HG03460 (cell line): ENCODE measurements around the gene HNRNPF.
"Not testable (repeated sequence)": the region's sequence is repeated elsewhere in the genome, so short reads cannot be mapped to it uniquely, and the experiment has no call there.

Source experiments
- ATAC-seq: cut with Tn5 transposase; IDR thresholded peaks from one replicate; pipeline ENCODE4 v1.9.1; 2021; ENCODE audit not compliant: unreplicated experiment

The HNRNPF gene

GRCh38 chr10:43398939-43399319, 10.1 kb downstream of the HNRNPF start:
- ATAC-seq: no peak

DNA sequence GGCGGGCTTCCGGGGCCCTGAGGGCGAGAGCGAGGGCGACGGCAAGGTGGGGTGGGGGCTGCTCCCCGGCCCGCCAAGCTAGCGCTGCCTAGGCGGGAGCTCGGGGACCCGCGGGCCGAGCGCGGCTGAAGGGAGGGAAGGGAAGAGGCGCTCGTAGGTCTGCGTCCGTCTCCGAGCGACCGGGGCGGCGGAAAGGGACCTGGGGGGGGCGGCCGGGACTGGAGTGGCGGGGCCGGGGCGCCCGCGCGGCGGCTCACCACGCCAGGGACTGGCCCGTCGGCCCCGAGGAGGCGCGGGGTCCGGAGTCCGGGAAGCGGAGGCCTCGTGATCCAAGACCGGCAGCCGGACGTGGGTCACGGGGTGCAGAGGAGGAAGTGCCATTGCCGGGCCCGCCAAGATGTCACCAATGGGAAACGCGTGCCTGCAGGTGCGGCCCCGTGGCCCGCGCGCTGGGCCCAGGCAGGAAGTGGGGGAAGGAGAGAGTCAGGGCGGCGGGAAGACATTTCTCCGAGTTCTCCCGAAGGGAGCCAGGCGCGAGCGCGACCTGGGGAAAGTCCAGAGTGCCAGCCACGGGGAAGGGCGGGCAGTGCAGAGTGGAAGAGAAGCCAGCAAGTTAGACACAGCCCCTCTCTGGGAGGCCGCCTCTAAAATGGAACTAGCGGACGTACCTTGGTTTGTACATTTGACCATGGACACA, 11.9 kb downstream of the HNRNPF start:
- peak; percentile 79 for ATAC-seq

- peak; percentile 53 for ATAC-seq
Observed at GRCh38 chr10:43396061-43396927, 12.7 kb downstream of the HNRNPF start.

DNA sequence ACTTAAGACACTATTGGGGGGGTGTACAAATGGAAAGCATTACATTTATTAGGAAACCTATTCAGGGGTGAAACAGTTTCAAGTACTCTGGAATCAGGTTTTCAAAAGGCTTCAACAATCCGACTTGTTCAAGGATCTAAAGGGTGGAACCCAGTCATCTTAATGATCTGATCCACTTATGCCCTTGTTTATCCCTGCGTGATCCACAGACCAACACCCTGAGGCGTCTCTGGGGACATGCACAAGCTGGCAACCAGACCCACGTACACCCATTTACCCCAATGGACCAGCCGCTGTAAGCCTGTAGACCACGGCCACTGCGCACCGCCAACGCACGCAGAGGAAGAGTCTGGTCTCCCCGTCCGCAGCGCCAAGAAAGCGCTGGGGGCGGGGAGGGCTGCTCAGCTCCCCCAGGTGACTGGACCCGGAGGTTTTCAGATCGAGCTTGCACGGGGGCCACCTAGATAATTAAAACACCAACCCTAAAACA, 13.4 kb downstream of the HNRNPF start:
- no peak for ATAC-seq

GRCh38 chr10:43394868-43395267, 14.1 kb downstream of the HNRNPF start:
- no peak for ATAC-seq

GRCh38 chr10:43393606-43394360, 15.2 kb downstream of the HNRNPF start:
- ATAC-seq: no peak

DNA sequence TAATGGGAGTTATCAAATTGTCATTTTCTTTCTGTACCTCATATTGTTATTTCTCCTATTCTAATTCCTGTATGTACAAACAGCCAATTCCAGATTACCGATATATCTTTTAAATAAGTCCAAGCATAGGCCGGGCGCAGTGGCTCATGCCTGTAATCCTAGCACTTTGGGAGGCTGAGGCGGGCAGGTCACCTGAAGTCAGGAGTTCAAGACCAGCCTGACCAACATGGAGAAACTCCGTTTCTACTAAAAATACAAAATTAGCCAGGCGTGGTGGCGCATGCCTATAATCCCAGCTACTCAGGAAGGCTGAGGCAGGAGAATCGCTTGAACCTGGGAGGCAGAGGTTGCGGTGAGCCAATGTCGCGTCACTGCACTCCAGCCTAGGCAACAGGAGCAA, 15.8 kb downstream of the HNRNPF start:
- ATAC-seq: not testable (repeated sequence)

DNA sequence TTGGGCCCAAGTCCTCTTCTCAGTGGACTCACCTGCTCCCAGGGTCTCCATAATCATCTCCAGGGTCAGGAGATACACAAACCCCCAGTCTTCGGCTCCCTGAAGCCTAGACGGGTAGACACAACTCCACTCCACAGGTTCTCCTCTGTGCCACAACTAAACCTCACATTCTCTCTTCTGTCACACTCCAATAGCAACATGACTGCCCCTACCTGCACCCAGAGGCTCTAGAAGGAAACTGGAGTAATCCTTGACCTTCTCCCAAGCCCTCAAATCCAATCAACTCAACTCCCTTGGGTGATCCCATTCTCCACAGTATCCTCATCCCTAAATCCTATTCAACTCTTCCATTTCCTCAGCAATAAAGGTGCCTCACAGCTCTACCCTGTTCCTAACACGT, 16.2 kb downstream of the HNRNPF start:
- no peak for ATAC-seq

DNA sequence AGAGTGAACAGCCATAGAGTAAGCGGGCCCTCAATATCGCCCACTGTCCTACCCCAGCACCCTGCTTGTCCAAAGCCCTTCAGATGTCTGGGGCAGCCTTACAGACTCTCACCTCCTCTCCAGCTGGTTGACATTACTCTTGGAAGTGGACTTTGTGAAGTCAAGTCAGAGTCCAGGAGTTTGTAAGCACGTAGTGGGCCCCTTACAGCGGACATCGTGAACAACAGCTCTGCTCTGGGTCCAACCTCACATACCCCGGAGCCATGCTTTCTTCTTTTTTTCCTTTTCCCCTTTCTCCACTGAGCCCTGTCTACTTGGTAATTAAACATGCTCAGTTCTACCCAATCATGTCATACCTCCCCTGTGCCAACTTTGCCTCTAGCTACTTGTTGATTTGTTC, 17.5 kb downstream of the HNRNPF start:
- ATAC-seq: no peak

DNA sequence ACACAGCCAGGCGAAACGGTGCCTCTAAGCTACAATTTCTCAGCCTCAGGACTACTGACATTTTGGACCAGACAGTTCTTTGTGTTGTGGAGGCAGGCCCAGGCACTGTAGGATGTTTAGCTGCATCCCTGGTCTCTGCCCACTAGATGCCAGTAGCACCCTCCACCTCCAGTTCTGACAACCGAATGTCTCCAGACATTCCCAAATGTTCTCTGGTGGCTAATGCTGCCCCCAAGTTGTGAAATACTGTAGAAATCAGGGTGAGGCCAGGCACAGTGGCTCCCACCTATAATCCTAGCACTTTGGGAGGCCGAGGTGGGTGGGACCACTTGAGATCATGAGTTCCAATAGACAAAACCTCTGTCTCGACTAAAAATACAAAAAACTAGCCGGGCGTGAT, 18.2 kb downstream of the HNRNPF start:
- no peak for ATAC-seq

DNA sequence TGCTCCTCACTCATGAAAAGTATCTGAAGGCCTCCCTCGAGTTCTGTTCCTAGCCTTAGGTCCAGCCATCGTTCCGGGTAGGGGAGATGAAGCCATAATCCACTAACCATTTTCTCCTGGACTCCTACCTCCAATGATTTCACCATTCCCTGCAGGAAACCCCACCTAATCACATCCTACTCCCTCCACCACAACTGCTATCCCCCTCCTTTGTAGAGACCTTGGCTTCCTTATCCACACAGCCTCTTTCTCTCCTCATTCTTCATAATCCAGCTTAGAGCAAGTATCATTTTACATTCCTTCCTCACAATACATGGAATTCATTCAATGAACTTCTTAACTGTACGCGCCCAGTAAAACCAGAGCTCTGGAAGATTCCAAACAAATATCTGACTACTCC, 18.7 kb downstream of the HNRNPF start:
- no peak for ATAC-seq

DNA sequence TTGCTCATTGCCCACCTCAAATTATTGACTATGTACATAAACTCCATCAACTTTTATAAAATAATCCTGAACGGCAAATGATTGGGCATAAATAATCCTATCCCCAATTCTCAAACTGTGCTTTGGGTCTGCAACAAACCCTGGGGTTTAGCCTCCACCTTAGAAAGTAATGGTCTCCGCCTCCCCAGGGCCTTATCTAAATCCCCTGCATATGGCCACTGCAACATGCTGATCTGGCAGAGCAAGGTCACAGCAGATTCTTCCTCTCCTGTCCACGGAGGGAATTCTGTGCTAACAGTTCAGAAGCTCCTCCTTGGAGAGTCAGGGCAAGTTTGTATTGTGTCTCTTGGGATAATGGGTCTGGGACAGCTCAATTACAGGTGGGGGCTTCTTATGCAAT, 19.1 kb downstream of the HNRNPF start:
- ATAC-seq: no peak

DNA sequence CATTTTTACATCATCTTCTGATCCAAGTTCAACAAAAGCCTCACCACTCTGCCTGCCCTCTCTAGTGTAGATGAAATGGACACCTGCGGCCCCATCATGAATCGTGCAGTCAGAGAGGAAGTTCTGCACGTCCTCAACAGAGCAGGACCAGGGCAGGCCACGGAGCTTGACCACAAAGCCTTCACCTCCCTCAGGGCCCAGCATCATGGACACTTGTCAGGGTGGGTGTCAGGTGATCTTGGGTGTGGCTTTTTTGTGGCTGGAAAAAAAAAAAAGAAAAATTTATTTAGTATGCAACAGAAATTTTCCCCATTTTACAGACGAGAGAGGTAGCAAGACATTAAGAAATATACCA, 21.3 kb downstream of the HNRNPF start:
- ATAC-seq: no peak

GRCh38 chr10:43386981-43387677, 21.9 kb downstream of the HNRNPF start:
- no peak for ATAC-seq

DNA sequence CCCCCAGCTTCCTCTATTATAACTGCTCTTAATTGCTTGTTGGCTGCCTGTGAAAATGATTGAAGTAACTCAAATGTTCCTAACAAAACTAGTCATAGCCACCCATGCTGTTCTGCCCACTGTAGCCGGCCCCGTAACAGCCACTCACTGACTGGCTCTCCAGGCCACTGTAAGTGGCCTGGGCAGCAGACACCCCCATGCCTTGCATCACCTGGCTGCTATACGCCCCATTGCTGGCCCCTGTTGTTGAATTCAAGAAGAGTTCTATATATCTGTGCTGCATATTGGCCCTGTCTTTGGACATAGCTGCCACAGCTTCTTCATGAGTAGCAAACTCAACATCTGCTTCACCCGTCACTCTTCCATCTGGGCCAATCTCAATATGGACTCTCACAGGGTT, 22.4 kb downstream of the HNRNPF start:
- no peak for ATAC-seq

GRCh38 chr10:43385412-43386004, 23.5 kb downstream of the HNRNPF start:
- no peak for ATAC-seq

- ATAC-seq: no peak
Observed at GRCh38 chr10:43384252-43385221, 24.4 kb downstream of the HNRNPF start.

- ATAC-seq: no peak
Observed at GRCh38 chr10:43383204-43383971, 25.6 kb downstream of the HNRNPF start.
